HepG2 (cell line): ENCODE data around the gene KRT6C. TPM values are rescaled to one million over a fixed set of nuclear protein-coding genes. Genes with fewer than 3 reads are reported as not detected.

Source experiments
- ATAC-seq: fragments of 200-7000 bp; cut with Tn5 transposase; 3 replicates; pipeline ENCODE4 v1.9.1; 2020; ENCODE audit warnings: mild to moderate bottlenecking, moderate library complexity
- BruUV-seq: library from RNA; stranded (reverse); fragments of 400-500 nt; replicated peaks from 2 replicates; lab custom pipeline; 2021; lab: Mats Ljungman, UMichigan
- CTCF ChIA-PET: fragments of 300-600 bp; formaldehyde crosslinking; extraction: SDS; loops from one replicate; lab custom pipeline; 2021; ENCODE audit warnings: low total read pairs, inconsistent platforms, low intra/inter-chr PET ratio; lab: Yijun Ruan, JAX
- POLR2A ChIA-PET: fragments of 350-600 bp; sonication (Branson Sonifier 250); formaldehyde crosslinking; loops from one replicate; lab custom pipeline; 2020; ENCODE audit warnings: antibody characterized with exemption, inconsistent platforms; lab: Yijun Ruan, JAX
- DNase-seq: peaks from one replicate; pipeline ENCODE4 v3.0.0-alpha.2; 2015; ENCODE audit warnings: low spot score
- FAIRE-seq: peaks from 3 replicates; lab custom pipeline; 2011; peaks lifted over from hg19 to GRCh38; lab: Jason Lieb, UNC
- H2AFZ ChIP-seq: one replicate; pipeline ENCODE4 v1.6.1; 2011; ENCODE audit warnings: low read length, inconsistent platforms
- H3K27ac ChIP-seq: fragments of 300-600 bp; 3 replicates; pipeline ENCODE4 v1.8.0; 2011; ENCODE audit warnings: mixed run types, mild to moderate bottlenecking, mixed read lengths, low read length, inconsistent platforms; ENCODE audit not compliant: insufficient read depth; ENCODE audit errors: extremely low read length
- H3K27me3 ChIP-seq, 2 experiments: fragments of 200-600 bp in 1 of 2; 2 replicates in 1 of 2; 3 replicates in 1 of 2; pipeline versions ENCODE4 v1.6.0 to v1.8.0; 2011; ENCODE audit warnings: low read length in 2 of 2, mild to moderate bottlenecking in 2 of 2, moderate library complexity in 2 of 2, inconsistent platforms in 1 of 2; ENCODE audit not compliant: insufficient read depth in 2 of 2, control insufficient read depth in 1 of 2
- H3K36me3 ChIP-seq, 2 experiments: fragments of 200-600 bp in 1 of 2; replicated peaks in 1 of 2; 2 replicates in 1 of 2; 3 replicates in 1 of 2; pipeline versions ENCODE4 v1.5.1 to v1.8.0; 2011; ENCODE audit warnings: low read length in 2 of 2, inconsistent platforms in 1 of 2; ENCODE audit not compliant: insufficient read depth in 2 of 2, control insufficient read depth in 1 of 2
- H3K4me1 ChIP-seq: 2 replicates; pipeline ENCODE4 v1.5.1; 2012; ENCODE audit warnings: low read length, inconsistent platforms; ENCODE audit not compliant: insufficient read depth
- H3K4me2 ChIP-seq: 2 replicates; pipeline ENCODE4 v1.6.0; 2011; ENCODE audit warnings: low read depth, low read length, inconsistent platforms
- H3K4me3 ChIP-seq, 3 experiments: fragments of 200-600 bp in 1 of 3; sonication (generic), shearing (Covaris generic) in 1 of 3; replicated peaks in 1 of 3; 2 replicates each; pipeline ENCODE4 v1.5.1; 2011 to 2016; ENCODE audit warnings: low read length in 3 of 3, inconsistent platforms in 2 of 3, low read depth in 2 of 3, mild to moderate bottlenecking in 2 of 3, control low read depth in 1 of 3, mixed read lengths in 1 of 3; ENCODE audit not compliant: insufficient read depth in 1 of 3
- H3K79me2 ChIP-seq: one replicate; pipeline ENCODE4 v1.6.1; 2011; ENCODE audit warnings: low read length, inconsistent platforms; ENCODE audit not compliant: insufficient read depth
- H3K9ac ChIP-seq: 2 replicates; pipeline ENCODE4 v1.6.0; 2011; ENCODE audit warnings: mild to moderate bottlenecking, low read depth, low read length, inconsistent platforms; ENCODE audit not compliant: insufficient read depth
- H3K9me3 ChIP-seq: 2 replicates; pipeline ENCODE4 v1.5.1; 2012; ENCODE audit warnings: mild to moderate bottlenecking, low read length
- H4K20me1 ChIP-seq: 2 replicates; pipeline ENCODE4 v1.6.0; 2011; ENCODE audit warnings: inconsistent platforms, mild to moderate bottlenecking, low read length, moderate library complexity; ENCODE audit not compliant: insufficient read depth
- HNF4A ChIP-seq: sonication (generic); formaldehyde crosslinking; IDR thresholded peaks from 2 replicates; pipeline ENCODE4 v1.4.0; 2020; ENCODE audit warnings: missing genetic modification reagents
- HNF4G ChIP-seq, 2 experiments: sonication (generic) in 1 of 2; formaldehyde crosslinking in 1 of 2; IDR thresholded peaks; 2 replicates each; pipeline versions ENCODE4 v1.4.0 to v1.6.1; 2011 to 2020; ENCODE audit warnings: borderline replicate concordance in 2 of 2, low read depth in 2 of 2, mild to moderate bottlenecking in 2 of 2, low read length in 1 of 2, missing genetic modification reagents in 1 of 2, moderate library complexity in 1 of 2
- NFIC ChIP-seq: IDR thresholded peaks from 2 replicates; pipeline ENCODE4 v1.6.1; 2012; ENCODE audit warnings: mild to moderate bottlenecking, low read length, inconsistent platforms
- NFYB ChIP-seq: sonication (generic); formaldehyde crosslinking; IDR thresholded peaks from 2 replicates; pipeline ENCODE4 v1.4.0; 2020; ENCODE audit warnings: missing genetic modification reagents
- SOX5 ChIP-seq: IDR thresholded peaks from 2 replicates; pipeline ENCODE4 v1.6.1; 2016; ENCODE audit warnings: borderline replicate concordance
- SOX6 ChIP-seq, 2 experiments: fragments of 450-650 bp in 1 of 2; sonication (generic) in 1 of 2; formaldehyde crosslinking in 1 of 2; IDR thresholded peaks; 2 replicates each; pipeline versions ENCODE4 v1.4.0 to v1.6.1; 2017 to 2020; ENCODE audit warnings: antibody characterized with exemption in 1 of 2, mild to moderate bottlenecking in 1 of 2, missing genetic modification reagents in 1 of 2
- TERF1 ChIP-seq: sonication (generic); formaldehyde crosslinking; IDR thresholded peaks from 2 replicates; pipeline ENCODE4 v1.8.0; 2022; ENCODE audit warnings: mild to moderate bottlenecking, missing genetic modification reagents, moderate library complexity
- ZKSCAN5 ChIP-seq: sonication (generic); formaldehyde crosslinking; IDR thresholded peaks from 2 replicates; pipeline ENCODE4 v1.5.1; 2020; ENCODE audit warnings: mild to moderate bottlenecking, missing genetic modification reagents
- ZNF263 ChIP-seq: sonication (generic); formaldehyde crosslinking; IDR thresholded peaks from 2 replicates; pipeline ENCODE4 v1.4.0; 2020; ENCODE audit warnings: missing genetic modification reagents
- ZNF431 ChIP-seq: sonication (generic); formaldehyde crosslinking; IDR thresholded peaks from 2 replicates; pipeline ENCODE4 v1.9.0; 2022; ENCODE audit warnings: missing genetic modification reagents, low read depth, mild to moderate bottlenecking, borderline replicate concordance
- ZNF510 ChIP-seq: sonication (generic); formaldehyde crosslinking; IDR thresholded peaks from 2 replicates; pipeline ENCODE4 v1.4.0; 2020; ENCODE audit warnings: low read depth, mild to moderate bottlenecking, missing genetic modification reagents
- ZNF558 ChIP-seq: sonication (generic); formaldehyde crosslinking; IDR thresholded peaks from 2 replicates; pipeline ENCODE4 v1.9.0; 2022; ENCODE audit warnings: mild to moderate bottlenecking, missing genetic modification reagents, borderline replicate concordance
- WGBS: methylation state at CpG from one replicate; pipeline ENCODE4 v1.1.6; 2017; ENCODE audit warnings: low lambda C conversion rate; 5-methylcytosine and 5-hydroxymethylcytosine counted together
- in situ Hi-C: cut with HindIII; loops from 2 replicates; pipeline ENCODE4 v1.10.0; 2017; ENCODE audit warnings: low pct_unique_long_range_greater_than_20kb; ENCODE audit not compliant: extremely low pct_ligation_motif_present
- intact Hi-C: fragments of 100-400 bp; cut with micrococcal nuclease; formaldehyde crosslinking; loops from one replicate; pipeline ENCODE4 v1.10.0; 2022; ENCODE audit not compliant: unreplicated experiment
- polyA plus RNA-seq, 8 experiments: library from polyadenylated mRNA; depleted of rRNA in 3 of 8; stranded (reverse) in 7 of 8; unstranded in 1 of 8; fragments of >200 nt; fragmentation: Illumina TruSeq in 4 of 8; extraction: Trizol in 4 of 8; gene quantifications; 2 replicates each; pipeline versions ENCODE4 v1.2.1 to v1.2.3, GENCODE V29; 2011 to 2016; ENCODE audit warnings: low read depth in 4 of 8, missing spikeins in 1 of 8, mixed read lengths in 1 of 8; ENCODE audit not compliant: insufficient read depth in 1 of 8
- total RNA-seq, 5 experiments: library from RNA; depleted of rRNA; stranded (reverse); fragments of >200 nt; fragmentation: Illumina TruSeq; extraction: Trizol; gene quantifications; 2 replicates each; pipeline ENCODE4 v1.2.3, GENCODE V29; 2016; ENCODE audit warnings: low read depth in 1 of 5

Gene KRT6C
- total and polyA plus RNA-seq, 2 of the 13 experiments (the other 11 are each of a cell fraction or from before 2014, with no cell fraction given), result 0.03 TPM; not detected in 1

- no peak for DNase-seq
- FAIRE-seq, result no peak
Observed at GRCh38 chr12:52474212-52474611, 607 bp upstream of the KRT6C start.

GRCh38 chr12:52469853-52470252 lies 3.8 kb downstream of the KRT6C start:
- TF ChIP-seq HNF4A (peak; percentile 56), ZNF431 (no peak), ZKSCAN5 (CRISPR knock-in tag) (no peak), NFIC (no peak), SOX5 (CRISPR knock-in tag) (no peak), HNF4G (IDR thresholded peaks at IDR 0.05; ENCODE audit: borderline replicate concordance, low read depth, low read length) (0 out of 2 replicates have a peak, but pooled peaks have one; percentile 33), HNF4G (CRISPR knock-in tag; IDR thresholded peaks at IDR 0.05; ENCODE audit: borderline replicate concordance, low read depth) (no peak), TERF1 (CRISPR knock-in tag) (no peak), ZNF510 (no peak), ZNF558 (CRISPR knock-in tag) (no peak)
- no peak for DNase-seq
- ChIA-PET CTCF (no interaction called here), POLR2A (no interaction called here)
- BruUV-seq, result no TSS peak
- peaks cover 9% of the 10 kb centered on the region for H3K4me1 ChIP-seq
- 2% methylated on average over 4 of the region's 4 CpGs for WGBS
- in situ Hi-C loops, result no loop called here
- peak; percentile 40; the same call in 1 of the 3 replicates for ATAC-seq
- intact Hi-C loops, result no loop called here
- H3K27ac ChIP-seq, result no peak overlapping the region
- no peaks in the 10 kb centered on the region for H3K36me3 ChIP-seq
- H3K9me3 ChIP-seq, result no peaks in the 10 kb centered on the region
- no peaks in the 10 kb centered on the region for H3K79me2 ChIP-seq
- no peaks in the 10 kb centered on the region; a peak in 1 of 5 replicates for H3K27me3 ChIP-seq
- H3K4me3 ChIP-seq, result no peak overlapping the region
- no peaks in the 10 kb centered on the region for H4K20me1 ChIP-seq
- no peak for FAIRE-seq
- H3K9ac ChIP-seq, result no peak overlapping the region
- H2AFZ ChIP-seq, result no peak overlapping the region
- no peak overlapping the region for H3K4me2 ChIP-seq

More at GRCh38 chr12:52474212-52474611, 607 bp upstream of the KRT6C start:
- ChIA-PET POLR2A (no interaction called here), CTCF (no interaction called here)
- no TSS peak for BruUV-seq
- no peak overlapping the region for H3K4me2 ChIP-seq
- H4K20me1 ChIP-seq, result no peaks in the 10 kb centered on the region
- H3K27me3 ChIP-seq, result no peaks in the 10 kb centered on the region; a peak in 1 of 5 replicates
- no peaks in the 10 kb centered on the region for H3K79me2 ChIP-seq
- no peak for ATAC-seq
- H3K9ac ChIP-seq, result no peak overlapping the region
- TF ChIP-seq NFYB (CRISPR knock-in tag) (no peak), SOX6 (IDR thresholded peaks at IDR 0.05) (no peak), SOX6 (CRISPR knock-in tag; IDR thresholded peaks at IDR 0.05) (no peak), ZNF263 (no peak)
- no peak overlapping the region for H3K4me3 ChIP-seq
- WGBS, result 30% methylated on average over 2 of the region's 2 CpGs
- in situ Hi-C loops (no loop called here), intact Hi-C loops (no loop called here)
- no peak overlapping the region for H3K27ac ChIP-seq
- no peak overlapping the region for H2AFZ ChIP-seq
- H3K36me3 ChIP-seq, result no peaks in the 10 kb centered on the region
- H3K9me3 ChIP-seq, result no peaks in the 10 kb centered on the region
- peaks cover 9% of the 10 kb centered on the region for H3K4me1 ChIP-seq
